HepG2 (cell line): ENCODE measurements around the gene VPS54. TPM values are rescaled to one million over a fixed set of nuclear protein-coding genes. Genes with fewer than 3 reads are reported as not detected.
A peak's percentile ranks its signal among the peaks of the same experiment; 100 is the strongest.

Source experiments
- ASH2L ChIP-seq: fragments of 300-600, 200-600 bp; sonication (generic); IDR thresholded peaks from 2 replicates; pipeline ENCODE4 v1.7.0; 2017; ENCODE audit warnings: low read depth, mild to moderate bottlenecking, moderate library complexity, mixed read lengths, low read length; ENCODE audit not compliant: insufficient read length
- CBX5 ChIP-seq: sonication (generic); formaldehyde crosslinking; IDR thresholded peaks from 2 replicates; pipeline ENCODE4 v1.4.0; 2020; ENCODE audit warnings: missing genetic modification reagents, borderline replicate concordance
- EEA1 ChIP-seq: sonication (generic); formaldehyde crosslinking; IDR thresholded peaks from 2 replicates; pipeline ENCODE4 v1.5.1; 2020; ENCODE audit warnings: mild to moderate bottlenecking, missing genetic modification reagents, borderline replicate concordance
- FUBP1 ChIP-seq: sonication (generic); formaldehyde crosslinking; IDR thresholded peaks from 2 replicates; pipeline ENCODE4 v1.5.1; 2020; ENCODE audit warnings: missing genetic modification reagents, mild to moderate bottlenecking, borderline replicate concordance
- GATA4 ChIP-seq: sonication (generic); IDR thresholded peaks from 2 replicates; pipeline ENCODE4 v1.6.1; 2016; ENCODE audit warnings: antibody characterized with exemption, low read depth, borderline replicate concordance
- KAT2B ChIP-seq: fragments of 150-350 bp; IDR thresholded peaks from 2 replicates; pipeline ENCODE4 v1.6.1; 2014; ENCODE audit warnings: low read depth, low read length, borderline replicate concordance
- KDM3A ChIP-seq: IDR thresholded peaks from 2 replicates; pipeline ENCODE4 v1.6.1; 2018; ENCODE audit warnings: low read depth, missing compliant biosample characterization
- POLR2AphosphoS5 ChIP-seq: IDR thresholded peaks from 2 replicates; pipeline ENCODE4 v1.6.1; 2012; ENCODE audit warnings: low read depth, low read length
- PTBP1 ChIP-seq: fragments of 200-400 bp; formaldehyde crosslinking; IDR thresholded peaks from 2 replicates; pipeline ENCODE4 v1.6.1; 2018; ENCODE audit warnings: low read length, low read depth; ENCODE audit not compliant: poor library complexity, severe bottlenecking
- REPIN1 ChIP-seq: sonication (generic); formaldehyde crosslinking; IDR thresholded peaks from 2 replicates; pipeline ENCODE4 v1.8.0; 2022; ENCODE audit warnings: missing genetic modification reagents, low read depth, mild to moderate bottlenecking, borderline replicate concordance
- RORA ChIP-seq: sonication (generic); formaldehyde crosslinking; IDR thresholded peaks from 2 replicates; pipeline ENCODE4 v1.5.0; 2020; ENCODE audit warnings: mild to moderate bottlenecking, missing genetic modification reagents, moderate library complexity
- SATB2 ChIP-seq: sonication (generic); formaldehyde crosslinking; IDR thresholded peaks from 2 replicates; pipeline ENCODE4 v1.5.0; 2020; ENCODE audit warnings: missing genetic modification reagents
- SP140L ChIP-seq: sonication (generic); formaldehyde crosslinking; IDR thresholded peaks from 2 replicates; pipeline ENCODE4 v1.4.0; 2020; ENCODE audit warnings: missing genetic modification reagents, borderline replicate concordance
- TRIM24 ChIP-seq: sonication (generic); formaldehyde crosslinking; IDR thresholded peaks from 2 replicates; pipeline ENCODE4 v1.8.0; 2022; ENCODE audit warnings: mild to moderate bottlenecking, missing genetic modification reagents
- YY1 ChIP-seq: IDR thresholded peaks from 2 replicates; pipeline ENCODE4 v1.6.1; 2011; ENCODE audit warnings: low read length, low read depth, moderate library complexity, mild to moderate bottlenecking; ENCODE audit not compliant: insufficient read depth, insufficient replicate concordance
- ZBED4 ChIP-seq: sonication (generic); formaldehyde crosslinking; IDR thresholded peaks from 2 replicates; pipeline ENCODE4 v1.4.0; 2020; ENCODE audit warnings: missing genetic modification reagents, borderline replicate concordance
- ZFP37 ChIP-seq: sonication (generic); formaldehyde crosslinking; IDR thresholded peaks from 2 replicates; pipeline ENCODE4 v1.4.0; 2020; ENCODE audit warnings: missing genetic modification reagents, borderline replicate concordance
- ZNF710 ChIP-seq: sonication (generic); formaldehyde crosslinking; IDR thresholded peaks from 2 replicates; pipeline ENCODE4 v1.5.0; 2020; ENCODE audit warnings: mild to moderate bottlenecking, missing genetic modification reagents, borderline replicate concordance
- ZSCAN21 ChIP-seq: sonication (generic); formaldehyde crosslinking; IDR thresholded peaks from 2 replicates; pipeline ENCODE4 v1.8.0; 2022; ENCODE audit warnings: mild to moderate bottlenecking, missing genetic modification reagents, moderate library complexity, borderline replicate concordance
- polyA plus RNA-seq, 8 experiments: library from polyadenylated mRNA; depleted of rRNA in 3 of 8; stranded (reverse) in 7 of 8; unstranded in 1 of 8; fragments of >200 nt; fragmentation: Illumina TruSeq in 4 of 8; extraction: Trizol in 4 of 8; gene quantifications; 2 replicates each; pipeline versions ENCODE4 v1.2.1 to v1.2.3, GENCODE V29; 2011 to 2016; ENCODE audit warnings: low read depth in 4 of 8, missing spikeins in 1 of 8, mixed read lengths in 1 of 8; ENCODE audit not compliant: insufficient read depth in 1 of 8
- total RNA-seq, 5 experiments: library from RNA; depleted of rRNA; stranded (reverse); fragments of >200 nt; fragmentation: Illumina TruSeq; extraction: Trizol; gene quantifications; 2 replicates each; pipeline ENCODE4 v1.2.3, GENCODE V29; 2016; ENCODE audit warnings: low read depth in 1 of 5
- TF ChIP-seq, protein P1 (sequence below): sonication (generic); formaldehyde crosslinking; IDR thresholded peaks from 2 replicates; pipeline ENCODE4 v1.4.0; 2020; ENCODE audit warnings: missing genetic modification reagents; ENCODE audit errors: not compliant biosample characterization

The VPS54 gene
- total and polyA plus RNA-seq, 2 of the 13 experiments (the other 11 are each of a cell fraction or from before 2014, with no cell fraction given), result 64.7 to 77.5 TPM

GRCh38 chr2:63984606-63985359 lies 34.4 kb downstream of the VPS54 start (continued):
- no peak for TF ChIP-seq TRIM24 (CRISPR knock-in tag)
- no peak for TF ChIP-seq PTBP1
- no peak for TF ChIP-seq ZBED4 (CRISPR knock-in tag)
- TF ChIP-seq ZNF710 (CRISPR knock-in tag), result peak; percentile 79
- TF ChIP-seq CBX5 (CRISPR knock-in tag), result peak; percentile 76; the same call in 1 of the 2 replicates
- TF ChIP-seq REPIN1, result no peak
- peak; percentile 80; the same call in 1 of the 2 replicates for TF ChIP-seq GATA4
- TF ChIP-seq KAT2B, result no peak
- TF ChIP-seq YY1, result no peak
- peak; percentile 93 for TF ChIP-seq ASH2L
- no peak for TF ChIP-seq FUBP1 (CRISPR knock-in tag)
- TF ChIP-seq ZSCAN21 (CRISPR knock-in tag), result peak; percentile 62; the same call in 1 of the 2 replicates
- peak; percentile 68; the same call in 1 of the 2 replicates for TF ChIP-seq KDM3A (CRISPR knock-in tag)
- TF ChIP-seq, protein P1, sequence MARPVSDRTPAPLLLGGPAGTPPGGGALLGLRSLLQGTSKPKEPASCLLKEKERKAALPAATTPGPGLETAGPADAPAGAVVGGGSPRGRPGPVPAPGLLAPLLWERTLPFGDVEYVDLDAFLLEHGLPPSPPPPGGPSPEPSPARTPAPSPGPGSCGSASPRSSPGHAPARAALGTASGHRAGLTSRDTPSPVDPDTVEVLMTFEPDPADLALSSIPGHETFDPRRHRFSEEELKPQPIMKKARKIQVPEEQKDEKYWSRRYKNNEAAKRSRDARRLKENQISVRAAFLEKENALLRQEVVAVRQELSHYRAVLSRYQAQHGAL, result no peak
- TF ChIP-seq POLR2AphosphoS5, result no peak
- peak; percentile 88 for TF ChIP-seq ZFP37
- TF ChIP-seq SATB2, result no peak
- TF ChIP-seq EEA1 (CRISPR knock-in tag), result no peak
- peak; percentile 72; the same call in 1 of the 2 replicates for TF ChIP-seq SP140L
- 0 out of 2 replicates have a peak, but pooled peaks have one; percentile 86 for TF ChIP-seq RORA (CRISPR knock-in tag)
